ENCODE results near the gene CTBP2. TPM values are rescaled to one million over a fixed set of nuclear protein-coding genes. Genes with fewer than 3 reads are reported as not detected.

The CTBP2 gene
- total RNA-seq, 1 donor from 2014 or later, result 55.2 TPM

GRCh38 chr10:125076121-125076825, 84.1 kb downstream of the CTBP2 start:
- Mint-ChIP-seq H3K27me3 (ENCODE audit: insufficient read depth, low read depth) (no peaks in the 10 kb centered on the region), H3K9me3 (no peaks in the 10 kb centered on the region), H3K4me1 (peaks cover 18% of the 10 kb centered on the region), H3K27ac (peak overlapping the region; percentile 34), H3K36me3 (peaks cover 51% of the 10 kb centered on the region), H3K4me3 (no peak overlapping the region)
- no peaks in the 10 kb centered on the region for H3K4me1 ChIP-seq
- no peak for TF ChIP-seq EZH2phosphoT487 (IDR thresholded peaks at IDR 0.05)
- TF ChIP-seq EZH2 (IDR thresholded peaks at IDR 0.05), result no peak
- TF ChIP-seq CTCF (IDR thresholded peaks at IDR 0.05), result no peak
- H3K79me2 ChIP-seq (ENCODE audit: low read depth), result peaks cover 100% of the 10 kb centered on the region
- no peak overlapping the region for H3K9ac ChIP-seq
- peaks cover 81% of the 10 kb centered on the region for H4K20me1 ChIP-seq (ENCODE audit: low read depth)
- no peaks in the 10 kb centered on the region for H3K27me3 ChIP-seq
- no peak overlapping the region for H3K27ac ChIP-seq
- H3K4me3 ChIP-seq, result no peak overlapping the region
- H3K36me3 ChIP-seq, result no peaks in the 10 kb centered on the region
- H3K4me2 ChIP-seq, result no peak overlapping the region
- no peaks in the 10 kb centered on the region for H3K9me3 ChIP-seq (ENCODE audit: low read depth)
- H2AFZ ChIP-seq (replicated peaks), result no peak overlapping the region
- H3F3A ChIP-seq (ENCODE audit: low read depth), result no peaks in the 10 kb centered on the region
- DNase-seq (ENCODE audit: low spot score), result no peak

- peak overlapping the region; percentile 63 for H3K27ac Mint-ChIP-seq
Measured at GRCh38 chr10:125073996-125074395, 86.4 kb downstream of the CTBP2 start.

GRCh38 chr10:125072794-125073193, 87.6 kb downstream of the CTBP2 start:
- TF ChIP-seq EZH2 (IDR thresholded peaks at IDR 0.05), result no peak
- no peak for TF ChIP-seq EZH2phosphoT487 (IDR thresholded peaks at IDR 0.05)
- no peak for TF ChIP-seq CTCF (IDR thresholded peaks at IDR 0.05)
- Mint-ChIP-seq H3K9me3 (no peaks in the 10 kb centered on the region), H3K4me1 (peaks cover 16% of the 10 kb centered on the region), H3K36me3 (peaks cover 40% of the 10 kb centered on the region), H3K27ac (no peak overlapping the region), H3K4me3 (no peak overlapping the region), H3K27me3 (ENCODE audit: insufficient read depth, low read depth) (no peaks in the 10 kb centered on the region)
- no peak overlapping the region for H3K27ac ChIP-seq
- H3K4me1 ChIP-seq, result no peaks in the 10 kb centered on the region
- H3K79me2 ChIP-seq (ENCODE audit: low read depth), result peaks cover 100% of the 10 kb centered on the region
- H3K4me3 ChIP-seq, result no peak overlapping the region
- no peak overlapping the region for H3K9ac ChIP-seq
- H3K9me3 ChIP-seq (ENCODE audit: low read depth), result no peaks in the 10 kb centered on the region
- peaks cover 81% of the 10 kb centered on the region for H4K20me1 ChIP-seq (ENCODE audit: low read depth)
- H3F3A ChIP-seq (ENCODE audit: low read depth), result no peaks in the 10 kb centered on the region
- no peak overlapping the region for H3K4me2 ChIP-seq
- DNase-seq (ENCODE audit: low spot score), result no peak
- no peaks in the 10 kb centered on the region for H3K36me3 ChIP-seq
- no peak overlapping the region for H2AFZ ChIP-seq (replicated peaks)
- no peaks in the 10 kb centered on the region for H3K27me3 ChIP-seq

More at GRCh38 chr10:125073996-125074395, 86.4 kb downstream of the CTBP2 start:
- TF ChIP-seq EZH2 (IDR thresholded peaks at IDR 0.05) (no peak), CTCF (IDR thresholded peaks at IDR 0.05) (no peak), EZH2phosphoT487 (IDR thresholded peaks at IDR 0.05) (no peak)
- Mint-ChIP-seq H3K4me1 (peaks cover 12% of the 10 kb centered on the region), H3K9me3 (no peaks in the 10 kb centered on the region), H3K27me3 (ENCODE audit: insufficient read depth, low read depth) (no peaks in the 10 kb centered on the region), H3K36me3 (peaks cover 42% of the 10 kb centered on the region), H3K4me3 (no peak overlapping the region)
- no peaks in the 10 kb centered on the region for H3K4me1 ChIP-seq
- H2AFZ ChIP-seq (replicated peaks), result no peak overlapping the region
- H3K27ac ChIP-seq, result no peak overlapping the region
- no peaks in the 10 kb centered on the region for H3K36me3 ChIP-seq
- no peaks in the 10 kb centered on the region for H3K27me3 ChIP-seq
- no peak for DNase-seq (ENCODE audit: low spot score)
- H3K9ac ChIP-seq, result no peak overlapping the region
- peaks cover 77% of the 10 kb centered on the region for H4K20me1 ChIP-seq (ENCODE audit: low read depth)
- H3K79me2 ChIP-seq (ENCODE audit: low read depth), result peaks cover 100% of the 10 kb centered on the region
- no peak overlapping the region for H3K4me3 ChIP-seq
- H3K9me3 ChIP-seq (ENCODE audit: low read depth), result no peaks in the 10 kb centered on the region
- H3F3A ChIP-seq (ENCODE audit: low read depth), result no peaks in the 10 kb centered on the region
- no peak overlapping the region for H3K4me2 ChIP-seq

Data from neural progenitor cell (in vitro differentiated cells).